NOMO-1 treated with dmso at 0.1 percent for 144 hours (cell line): ENCODE results near the gene POF1B.

Source experiments
- DNase-seq: peaks from one replicate; lab custom pipeline; 2025; ENCODE audit not compliant: unreplicated experiment; lab: John Stamatoyannopoulos, UW

POF1B gene

DNA sequence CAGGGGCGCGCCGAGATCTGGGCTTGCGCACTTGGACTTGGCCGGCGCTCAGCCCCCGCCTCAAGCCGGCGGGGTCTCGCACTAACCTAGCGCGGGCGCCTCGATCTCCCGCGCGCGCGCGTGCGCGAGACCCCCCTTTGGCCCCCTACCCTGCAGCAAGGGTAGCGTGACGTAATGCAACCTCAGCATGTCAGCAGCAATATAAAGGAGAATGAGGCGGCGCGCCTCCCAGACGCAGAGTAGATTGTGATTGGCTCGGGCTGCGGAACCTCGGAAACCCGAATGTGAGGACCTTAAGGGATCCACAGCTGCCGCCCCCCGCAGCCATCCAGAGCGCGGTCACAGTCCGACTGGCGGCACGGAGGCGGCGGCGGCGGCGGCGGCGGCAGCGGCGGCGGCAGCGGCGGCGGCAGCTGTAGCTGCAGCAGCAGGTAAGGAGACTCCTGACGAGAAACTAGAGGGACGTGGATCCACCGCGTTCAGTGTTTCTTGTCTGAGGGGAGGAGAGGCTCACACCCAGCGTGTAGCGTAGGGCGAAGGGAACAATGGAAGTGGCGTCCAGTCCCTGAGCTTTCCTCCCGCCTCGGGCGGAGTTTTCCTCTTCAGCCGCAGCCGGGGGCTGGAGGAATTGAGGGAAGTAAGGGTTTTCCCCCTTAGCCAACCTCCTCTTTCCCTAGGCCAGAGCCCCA is 135.6 kb downstream of the POF1B start, which contains the start of the genes SATL1 and ZNF711:
Gene SATL1, minus strand, starts transcription at position 19 of the 689 bp plus-strand sequence. CDS start 134,811 bp downstream, outside the sequence.
Gene ZNF711, plus strand, starts transcription at position 231 of the 689 bp plus-strand sequence. CDS start 3,582 bp downstream, outside the sequence.
- no peak for DNase-seq

DNA sequence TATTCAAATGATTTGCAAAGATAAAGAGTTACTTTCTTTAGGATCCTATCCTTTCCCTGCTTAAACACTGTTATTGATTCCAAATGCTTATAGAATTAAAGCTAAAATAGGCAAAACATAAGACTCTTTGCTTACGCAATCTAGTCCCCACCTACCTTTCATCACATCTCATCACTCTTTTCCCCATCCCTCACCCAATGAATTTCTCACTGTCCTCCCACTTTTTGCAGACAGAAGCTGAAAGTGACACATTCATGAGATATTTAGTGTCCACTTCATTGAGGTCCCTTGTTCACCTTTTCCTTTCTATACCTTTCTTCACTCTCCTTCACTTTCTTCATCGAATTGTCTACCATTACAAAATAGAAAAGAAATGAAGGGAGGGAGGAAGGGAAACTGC is 136.3 kb downstream of the POF1B start:
- DNase-seq, result no peak
